ENCODE measurements around the gene POU2F3. TPM values are rescaled to one million over a fixed set of nuclear protein-coding genes. Genes with fewer than 3 reads are reported as not detected.

The POU2F3 gene
- total RNA-seq, 3 donors from 2014 or later (not counting 1 experiment from before 2014, with no cell fraction given), result not detected

GRCh38 chr11:120233207-120233803 lies 6.6 kb upstream of the POU2F3 start:
- H3K4me1 ChIP-seq (ENCODE audit: control insufficient read depth, insufficient read depth, low read length), result no peaks in the 10 kb centered on the region
- ATAC-seq, result no peak
- 84% methylated on average over 9 of the region's 9 CpGs for WGBS (ENCODE audit: insufficient coverage)
- Mint-ChIP-seq H3K4me1 (no peaks in the 10 kb centered on the region), H3K4me3 (no peak overlapping the region), H3K9me3 (no peaks in the 10 kb centered on the region), H3K27me3 (ENCODE audit: low read depth in 2 of 2) (peaks cover 20 to 27% of the 10 kb centered on the region in 2 donors), H3K27ac (no peak overlapping the region), H3K36me3 (no peaks in the 10 kb centered on the region)
- no peaks in the 10 kb centered on the region for H3K27me3 ChIP-seq (ENCODE audit: control insufficient read depth, insufficient read depth, low read length)
- no peak for DNase-seq
- TF ChIP-seq CTCF (IDR thresholded peaks at IDR 0.05), result no peak
- H3K9me3 ChIP-seq (ENCODE audit: control insufficient read depth, insufficient read depth, low read length), result no peaks in the 10 kb centered on the region
- no peak overlapping the region for H3K4me3 ChIP-seq (ENCODE audit: low read length)
- H3K27ac ChIP-seq (ENCODE audit: low read length), result no peak overlapping the region
- intact Hi-C loops (cut with micrococcal nuclease), result no loop called here
- H3K36me3 ChIP-seq (ENCODE audit: control insufficient read depth, insufficient read depth, low read length), result no peaks in the 10 kb centered on the region

- no peaks in the 10 kb centered on the region for H3K9me3 ChIP-seq (ENCODE audit: control insufficient read depth, insufficient read depth, low read length)
- WGBS (ENCODE audit: insufficient coverage), result 14% methylated on average over 8 of the region's 8 CpGs
- Mint-ChIP-seq H3K4me1 (no peaks in the 10 kb centered on the region), H3K27me3 (ENCODE audit: low read depth in 2 of 2) (peaks cover 26 to 36% of the 10 kb centered on the region in 2 donors), H3K27ac (no peak overlapping the region), H3K36me3 (no peaks in the 10 kb centered on the region), H3K9me3 (no peaks in the 10 kb centered on the region), H3K4me3 (no peak overlapping the region)
- H3K4me3 ChIP-seq (ENCODE audit: low read length), result no peak overlapping the region
- ATAC-seq, result peak in 2 of 3 donors; percentile 36 to 59
- H3K36me3 ChIP-seq (ENCODE audit: control insufficient read depth, insufficient read depth, low read length), result no peaks in the 10 kb centered on the region
- no peaks in the 10 kb centered on the region for H3K4me1 ChIP-seq (ENCODE audit: control insufficient read depth, insufficient read depth, low read length)
- peak; percentile 25 to 65 for DNase-seq
- H3K27me3 ChIP-seq (ENCODE audit: control insufficient read depth, insufficient read depth, low read length), result peaks cover 9% of the 10 kb centered on the region
- peak; percentile 57 for TF ChIP-seq CTCF (IDR thresholded peaks at IDR 0.05)
- H3K27ac ChIP-seq (ENCODE audit: low read length), result no peak overlapping the region
- intact Hi-C loops (cut with micrococcal nuclease), result no loop called here
Observed at GRCh38 chr11:120235024-120235628, 4.8 kb upstream of the POU2F3 start.

DNA sequence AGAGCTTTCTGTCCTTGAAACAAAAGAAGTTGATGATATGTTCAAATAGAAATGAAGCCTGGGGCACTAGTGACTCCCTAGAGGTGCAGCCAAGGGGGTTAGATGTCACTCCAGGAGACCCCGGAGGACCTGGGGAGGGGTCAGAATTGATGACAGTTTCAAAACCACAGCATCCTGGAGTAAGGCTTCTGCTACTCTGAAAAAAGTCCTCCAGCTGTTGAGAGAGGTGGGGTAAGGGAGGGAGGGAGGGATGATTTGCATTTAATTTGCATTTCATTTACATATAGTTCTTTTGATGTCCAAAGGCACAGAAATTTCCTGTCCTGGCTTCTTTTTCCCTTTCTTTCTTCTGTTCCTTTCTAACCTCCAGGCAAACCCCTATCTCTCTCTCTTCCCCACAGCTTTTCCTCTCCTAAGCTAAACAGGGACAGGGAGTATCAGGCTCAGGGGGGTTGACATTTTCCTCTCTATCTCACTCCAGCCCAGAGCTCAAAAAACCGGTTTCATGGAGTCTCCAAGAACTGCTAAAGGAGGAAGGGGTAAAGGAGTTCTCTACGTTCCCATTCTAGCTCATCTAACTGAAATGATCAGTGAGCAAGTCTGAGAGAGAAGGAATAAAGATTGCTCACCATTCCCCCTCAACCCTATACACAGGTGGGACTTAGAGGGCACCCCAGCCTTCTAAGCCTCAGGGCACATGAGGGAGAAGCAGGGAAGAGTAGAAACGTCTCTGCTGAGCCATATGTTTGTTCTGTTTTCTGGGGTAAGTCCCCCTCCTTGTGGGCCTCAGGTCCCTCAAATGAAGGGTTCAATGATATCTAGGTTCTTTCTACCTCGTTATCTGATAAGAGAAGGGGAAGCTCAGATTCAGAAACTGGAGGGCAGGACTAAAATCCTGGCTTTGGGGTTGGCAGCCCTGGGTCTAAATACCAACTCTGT lies 3.5 kb upstream of the POU2F3 start:
- no peaks in the 10 kb centered on the region for H3K9me3 Mint-ChIP-seq
- no peak overlapping the region for H3K27ac ChIP-seq (ENCODE audit: low read length)
- H3K4me3 ChIP-seq (ENCODE audit: low read length), result no peak overlapping the region
- H3K27me3 Mint-ChIP-seq (ENCODE audit: low read depth in 2 of 2), result peaks cover 38 to 47% of the 10 kb centered on the region in 2 donors
- H3K4me3 Mint-ChIP-seq, result no peak overlapping the region
- no peak for DNase-seq
- H3K27me3 ChIP-seq (ENCODE audit: control insufficient read depth, insufficient read depth, low read length), result peaks cover 9% of the 10 kb centered on the region
- H3K9me3 ChIP-seq (ENCODE audit: control insufficient read depth, insufficient read depth, low read length), result no peaks in the 10 kb centered on the region
- no peaks in the 10 kb centered on the region for H3K36me3 Mint-ChIP-seq
- intact Hi-C loops (cut with micrococcal nuclease), result no loop called here
- no peak for ATAC-seq
- H3K4me1 ChIP-seq (ENCODE audit: control insufficient read depth, insufficient read depth, low read length), result no peaks in the 10 kb centered on the region
- TF ChIP-seq CTCF (IDR thresholded peaks at IDR 0.05), result no peak
- no peak overlapping the region for H3K27ac Mint-ChIP-seq
- no peaks in the 10 kb centered on the region for H3K4me1 Mint-ChIP-seq
- no peaks in the 10 kb centered on the region for H3K36me3 ChIP-seq (ENCODE audit: control insufficient read depth, insufficient read depth, low read length)
- 30% methylated on average over 3 of the region's 5 CpGs for WGBS (ENCODE audit: insufficient coverage)

Measured in natural killer cell (primary cell).